Testis (tissue), 2 donors: ENCODE data around the gene TMEM106C.

ENCODE experiments used
- POLR2A ChIP-seq: fragments of 450-650 bp; IDR thresholded peaks from one replicate; pipeline ENCODE4 v1.6.1; 2017; ENCODE audit warnings: antibody characterized with exemption, mild to moderate bottlenecking, moderate library complexity
- TF ChIP-seq, protein P1 (sequence below), 3 experiments: fragments of 450-650 bp in 2 of 3; fragments of 200-600 bp in 1 of 3; sonication (generic) in 1 of 3; IDR thresholded peaks; one replicate each; pipeline ENCODE4 v1.5.1; 2016 to 2019; ENCODE audit warnings: antibody characterized with exemption in 3 of 3, mild to moderate bottlenecking in 2 of 3, moderate library complexity in 1 of 3

DNA sequence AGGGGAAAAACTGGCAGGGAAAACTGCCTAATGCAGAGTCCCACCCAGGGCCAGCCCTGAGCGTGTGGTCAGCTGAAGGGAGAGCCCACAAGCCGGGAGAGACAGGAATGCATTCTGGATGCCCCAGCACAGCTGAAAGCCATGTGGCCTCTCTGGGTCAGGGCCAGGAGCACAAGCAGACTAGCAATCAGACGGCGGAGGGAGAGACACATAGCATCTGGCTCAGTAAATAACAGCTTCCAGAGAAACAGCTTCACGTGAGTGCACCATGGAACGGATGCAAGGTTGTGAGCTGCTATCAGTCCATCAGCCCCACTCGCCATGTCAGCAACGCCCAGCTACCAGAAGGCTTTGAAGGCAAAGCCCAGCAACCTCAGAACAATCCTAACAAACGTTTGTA is 28.2 kb upstream of the TMEM106C start:
- TF ChIP-seq, protein P1, sequence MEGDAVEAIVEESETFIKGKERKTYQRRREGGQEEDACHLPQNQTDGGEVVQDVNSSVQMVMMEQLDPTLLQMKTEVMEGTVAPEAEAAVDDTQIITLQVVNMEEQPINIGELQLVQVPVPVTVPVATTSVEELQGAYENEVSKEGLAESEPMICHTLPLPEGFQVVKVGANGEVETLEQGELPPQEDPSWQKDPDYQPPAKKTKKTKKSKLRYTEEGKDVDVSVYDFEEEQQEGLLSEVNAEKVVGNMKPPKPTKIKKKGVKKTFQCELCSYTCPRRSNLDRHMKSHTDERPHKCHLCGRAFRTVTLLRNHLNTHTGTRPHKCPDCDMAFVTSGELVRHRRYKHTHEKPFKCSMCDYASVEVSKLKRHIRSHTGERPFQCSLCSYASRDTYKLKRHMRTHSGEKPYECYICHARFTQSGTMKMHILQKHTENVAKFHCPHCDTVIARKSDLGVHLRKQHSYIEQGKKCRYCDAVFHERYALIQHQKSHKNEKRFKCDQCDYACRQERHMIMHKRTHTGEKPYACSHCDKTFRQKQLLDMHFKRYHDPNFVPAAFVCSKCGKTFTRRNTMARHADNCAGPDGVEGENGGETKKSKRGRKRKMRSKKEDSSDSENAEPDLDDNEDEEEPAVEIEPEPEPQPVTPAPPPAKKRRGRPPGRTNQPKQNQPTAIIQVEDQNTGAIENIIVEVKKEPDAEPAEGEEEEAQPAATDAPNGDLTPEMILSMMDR (IDR thresholded peaks at IDR 0.05) = no peak
- TF ChIP-seq POLR2A = no peak
